Measurements from ENCODE around the gene BRD1.

Gene BRD1

DNA sequence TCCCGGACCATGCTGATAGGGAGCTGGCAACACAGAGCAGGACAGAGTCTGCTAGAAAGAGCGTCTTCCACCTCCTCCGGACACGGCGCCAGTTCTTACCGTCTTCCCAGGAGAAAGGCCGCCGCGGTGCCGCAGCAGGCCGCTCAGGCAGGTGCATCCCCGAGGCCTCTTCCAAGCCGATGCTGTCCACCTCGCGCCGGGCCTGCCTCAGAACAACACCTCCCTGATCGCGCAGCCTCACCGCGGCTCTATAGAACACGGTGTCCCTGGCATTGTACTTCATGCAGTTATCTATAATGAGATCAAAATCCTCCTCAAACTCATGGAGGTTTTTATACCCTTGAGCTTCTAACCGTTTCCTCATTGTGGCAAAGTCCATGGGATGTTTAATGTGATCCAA, 30.0 kb downstream of the BRD1 start:
- TF ChIP-seq CTCF (IDR thresholded peaks at IDR 0.05; ENCODE audit: control extremely low read depth, extremely low read depth, low read depth, missing control alignments): no peak
- POLR2A ChIA-PET: no interaction called here
- CTCF ChIA-PET: no interaction called here

DNA sequence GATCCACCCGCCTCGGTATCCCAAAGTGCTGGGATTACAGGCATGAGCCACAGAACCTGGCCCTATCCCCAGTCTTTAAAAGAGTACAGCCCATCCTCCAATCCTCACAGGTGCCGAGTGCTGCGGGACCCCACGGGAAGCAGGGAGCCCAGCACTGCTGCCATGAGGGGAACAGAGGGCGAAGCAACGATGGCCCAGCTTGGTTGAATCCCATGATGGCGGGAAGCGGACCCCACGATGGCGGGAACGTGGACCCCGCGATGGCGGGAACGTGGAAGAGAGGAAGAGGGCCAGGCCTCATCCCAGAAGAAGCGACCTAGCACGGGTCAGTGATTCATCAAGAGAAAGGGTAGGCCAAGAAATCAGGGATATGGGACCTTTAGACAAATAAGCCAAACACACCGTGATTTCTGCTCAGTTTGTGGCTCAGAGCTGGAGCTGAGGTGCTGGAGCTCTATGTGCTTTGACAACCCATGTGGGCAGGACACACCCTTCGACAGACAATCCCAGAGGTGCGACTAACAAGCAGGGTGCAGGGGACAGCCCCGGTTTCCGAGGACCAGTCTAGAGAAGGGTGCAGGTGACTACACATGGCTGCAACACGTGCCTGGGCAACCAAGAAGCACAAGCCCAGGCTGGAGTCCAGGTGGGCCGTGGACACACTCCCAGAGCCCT, 30.9 kb downstream of the BRD1 start:
- no peak for TF ChIP-seq CTCF (IDR thresholded peaks at IDR 0.05; ENCODE audit: control extremely low read depth, extremely low read depth, low read depth, missing control alignments)
- no peak for DNase-seq (ENCODE audit: extremely low spot score)
- ChIA-PET POLR2A (no interaction called here), CTCF (no interaction called here)

More for the DNA sequence above, 30.0 kb downstream of the BRD1 start:
- DNase-seq (ENCODE audit: extremely low spot score): no peak

DNA sequence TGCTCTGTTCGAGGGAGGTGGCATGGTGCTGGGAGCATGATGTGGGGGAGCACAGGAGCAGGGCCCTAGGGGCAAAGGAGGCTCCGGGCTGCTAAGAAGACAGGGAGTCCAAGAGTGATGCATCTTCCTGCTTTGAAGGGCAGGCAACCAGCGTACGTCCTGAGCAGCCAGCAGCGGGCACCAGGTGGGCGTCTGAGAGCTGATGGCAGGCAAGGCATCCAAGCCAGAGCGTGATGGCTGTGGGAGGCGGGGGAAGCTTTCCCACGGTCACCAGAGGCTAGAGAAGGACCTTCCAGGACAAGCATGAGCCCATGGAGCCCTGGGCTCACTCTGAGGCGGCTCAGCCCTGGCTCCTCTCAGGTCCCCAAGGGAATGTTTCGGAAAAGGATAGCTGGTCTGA, 32.2 kb downstream of the BRD1 start:
- DNase-seq (ENCODE audit: extremely low spot score): no peak
- CTCF ChIA-PET: no interaction called here
- POLR2A ChIA-PET: no interaction called here
- no peak for TF ChIP-seq CTCF (IDR thresholded peaks at IDR 0.05; ENCODE audit: control extremely low read depth, extremely low read depth, low read depth, missing control alignments)

GRCh38 chr22:49793871-49794270, 33.8 kb downstream of the BRD1 start:
- TF ChIP-seq CTCF (IDR thresholded peaks at IDR 0.05; ENCODE audit: control extremely low read depth, extremely low read depth, low read depth, missing control alignments): no peak
- POLR2A ChIA-PET: no interaction called here
- CTCF ChIA-PET: no interaction called here
- no peak for DNase-seq (ENCODE audit: extremely low spot score)

DNA sequence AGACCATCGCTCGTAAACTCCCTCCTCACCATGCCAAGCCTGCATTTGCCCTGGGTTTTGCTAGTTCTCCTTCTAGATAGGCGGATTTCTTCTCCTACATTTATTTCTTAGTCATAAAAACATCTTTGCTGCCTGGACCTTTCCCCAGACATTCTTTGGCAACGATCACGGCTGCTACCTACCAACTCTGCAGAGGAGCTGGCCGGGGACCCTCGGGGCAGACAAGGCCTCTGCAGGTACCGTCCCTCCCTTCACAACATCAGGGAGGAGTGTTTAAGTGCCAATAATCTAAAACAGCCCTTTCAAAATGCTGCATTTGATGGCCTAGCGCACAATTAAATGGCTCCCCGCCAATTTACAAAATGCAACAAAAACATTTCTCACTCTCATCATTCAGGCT, 34.4 kb downstream of the BRD1 start:
- CTCF ChIA-PET: interaction anchor here (1.5 kb wide), 1 partner anchor 32 kb away, joined by 4 read pairs; no protein-coding TSS in a partner anchor
- DNase-seq (ENCODE audit: extremely low spot score): no peak
- POLR2A ChIA-PET: no interaction called here
- TF ChIP-seq CTCF (IDR thresholded peaks at IDR 0.05; ENCODE audit: control extremely low read depth, extremely low read depth, low read depth, missing control alignments): no peak

DNA sequence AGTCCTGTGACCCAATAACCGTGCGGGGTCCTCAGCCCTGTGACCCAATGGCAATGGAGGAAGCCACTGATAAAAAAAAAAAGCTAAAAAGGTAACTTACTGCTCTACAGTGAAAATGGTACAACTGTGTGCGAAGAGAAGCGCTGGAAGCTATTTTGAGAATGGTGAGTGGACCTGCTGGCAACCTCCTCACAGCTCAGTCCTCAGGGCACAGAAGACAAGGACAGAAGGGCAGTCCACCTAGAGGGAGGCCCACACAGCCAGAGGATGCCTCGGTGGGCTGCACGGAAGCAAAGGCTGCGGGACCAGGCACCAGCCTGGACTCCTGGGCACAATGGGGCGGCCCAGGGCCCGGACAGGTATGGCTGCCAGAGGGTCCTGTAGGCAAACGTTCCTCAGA, 35.6 kb downstream of the BRD1 start:
- no peak for TF ChIP-seq CTCF (IDR thresholded peaks at IDR 0.05; ENCODE audit: control extremely low read depth, extremely low read depth, low read depth, missing control alignments)
- ChIA-PET CTCF (interaction anchor here (1.5 kb wide), 1 partner anchor 31 kb away, joined by 4 read pairs; no protein-coding TSS in a partner anchor), POLR2A (interaction anchor here (1.2 kb wide), 1 partner anchor 23 kb away, joined by 3 read pairs; no protein-coding TSS in a partner anchor)
- no peak for DNase-seq (ENCODE audit: extremely low spot score)

All from GM10248 (cell line).